Hematopoietic multipotent progenitor cell treated with erythropoietin and hydrocortisone succinate and interleukin-3 and kit ligand, for 6 days (in vitro differentiated cells): ENCODE measurements around the gene LAPTM5.
"Not testable (repeated sequence)": the region's sequence is repeated elsewhere in the genome, so short reads cannot be mapped to it uniquely, and the experiment has no call there.

Source experiments
- DNase-seq: peaks from one replicate; pipeline ENCODE4 v3.0.0-alpha.2; 2015

The LAPTM5 gene

GRCh38 chr1:30757352-30758120 lies at the start of gene LAPTM5:
Gene LAPTM5, minus strand, starts transcription at chr1:30757774. Its CDS starts 29 bp downstream, at chr1:30757745.
- DNase-seq = peak; percentile 77

- no peak for DNase-seq
Measured at GRCh38 chr1:30806381-30807317, 49.1 kb upstream of the LAPTM5 start.

GRCh38 chr1:30805304-30806003 lies 47.9 kb upstream of the LAPTM5 start:
- no peak for DNase-seq

GRCh38 chr1:30804822-30805221 lies 47.2 kb upstream of the LAPTM5 start:
- DNase-seq = no peak

- DNase-seq = no peak
Measured at GRCh38 chr1:30804352-30804751, 46.8 kb upstream of the LAPTM5 start.

GRCh38 chr1:30803562-30803961 lies 46.0 kb upstream of the LAPTM5 start:
- no peak for DNase-seq

GRCh38 chr1:30801771-30802198 lies 44.2 kb upstream of the LAPTM5 start:
- peak; percentile 84 for DNase-seq

GRCh38 chr1:30799233-30799511 lies 41.6 kb upstream of the LAPTM5 start:
- DNase-seq = no peak

- DNase-seq = peak; percentile 49
Measured at GRCh38 chr1:30798389-30799232, 41.0 kb upstream of the LAPTM5 start.

GRCh38 chr1:30795026-30795425 lies 37.5 kb upstream of the LAPTM5 start:
- DNase-seq = no peak

GRCh38 chr1:30794260-30794659 lies 36.7 kb upstream of the LAPTM5 start:
- DNase-seq = no peak

- no peak for DNase-seq
Measured at GRCh38 chr1:30793209-30793608, 35.6 kb upstream of the LAPTM5 start.

GRCh38 chr1:30791868-30792267 lies 34.3 kb upstream of the LAPTM5 start:
- no peak for DNase-seq

GRCh38 chr1:30790850-30791778 lies 33.5 kb upstream of the LAPTM5 start:
- peak; percentile 45 for DNase-seq

- DNase-seq = not testable (repeated sequence)
Measured at GRCh38 chr1:30790256-30790525, 32.6 kb upstream of the LAPTM5 start.

- no peak for DNase-seq
Measured at GRCh38 chr1:30789388-30790255, 32.0 kb upstream of the LAPTM5 start.

- DNase-seq = no peak
Measured at GRCh38 chr1:30788580-30789387, 31.2 kb upstream of the LAPTM5 start.

- DNase-seq = no peak
Measured at GRCh38 chr1:30787856-30788495, 30.4 kb upstream of the LAPTM5 start.

- DNase-seq = no peak
Measured at GRCh38 chr1:30787266-30787665, 29.7 kb upstream of the LAPTM5 start.
